GM19238 (cell line): Measurements from ENCODE around the gene C10orf53.

Experiments used
- DNase-seq: peaks from one replicate; pipeline ENCODE4 v3.0.0; 2011; ENCODE audit warnings: low spot score; ENCODE audit not compliant: insufficient read length

Gene C10orf53

GRCh38 chr10:49737474-49738201 lies 58.2 kb downstream of the C10orf53 start:
- DNase-seq = no peak

GRCh38 chr10:49738616-49739360 lies 59.3 kb downstream of the C10orf53 start:
- no peak for DNase-seq

GRCh38 chr10:49739426-49739825 lies 60.0 kb downstream of the C10orf53 start:
- DNase-seq = no peak

- no peak for DNase-seq
Observed at GRCh38 chr10:49740346-49741107, 61.1 kb downstream of the C10orf53 start.

- no peak for DNase-seq
Observed at GRCh38 chr10:49741108-49741995, 61.9 kb downstream of the C10orf53 start.

- DNase-seq = no peak
Observed at GRCh38 chr10:49742683-49743463, 63.4 kb downstream of the C10orf53 start.

GRCh38 chr10:49743464-49744075 lies 64.1 kb downstream of the C10orf53 start:
- DNase-seq = no peak

GRCh38 chr10:49744091-49744685 lies 64.7 kb downstream of the C10orf53 start:
- DNase-seq = no peak

- DNase-seq = no peak
Observed at GRCh38 chr10:49744924-49745605, 65.6 kb downstream of the C10orf53 start.

GRCh38 chr10:49745756-49746155 lies 66.3 kb downstream of the C10orf53 start:
- DNase-seq = no peak

- DNase-seq = no peak
Observed at GRCh38 chr10:49746626-49747302, 67.3 kb downstream of the C10orf53 start.
